Tibial artery (tissue), 4 donors: ENCODE data around the gene OPCML.

Experiments used
- DNase-seq, 2 donors: peaks; one replicate each; pipeline ENCODE4 v3.0.0-alpha.2; 2019
- H3K27ac ChIP-seq, 2 donors: fragments of 200-600 bp; sonication (generic) in 1 of 2; 1 replicate in 1 of 2; 2 replicates in 1 of 2; pipeline ENCODE4 v1.5.1; 2018 to 2019; ENCODE audit warnings: mild to moderate bottlenecking in 1 of 2
- H3K27me3 ChIP-seq, 2 donors: fragments of 200-600 bp; sonication (generic) in 1 of 2; one replicate each; pipeline versions ENCODE4 v1.5.1 to v1.6.0; 2016 to 2019
- H3K36me3 ChIP-seq, 3 donors: fragments of 200-600 bp; sonication (generic) in 2 of 3; one replicate each; pipeline ENCODE4 v1.5.1; 2016 to 2019; ENCODE audit warnings: mild to moderate bottlenecking in 2 of 3
- H3K4me1 ChIP-seq, 4 donors: fragments of 200-600 bp; sonication (generic) in 2 of 4; 1 replicate in 3 of 4; 2 replicates in 1 of 4; pipeline ENCODE4 v1.5.1; 2016 to 2019
- H3K4me3 ChIP-seq, 2 donors: fragments of 200-600 bp; sonication (generic) in 1 of 2; 1 replicate in 1 of 2; 2 replicates in 1 of 2; pipeline ENCODE4 v1.5.1; 2018 to 2019; ENCODE audit warnings: mild to moderate bottlenecking in 2 of 2
- H3K9me3 ChIP-seq, 3 donors: fragments of 200-600 bp; sonication (generic) in 1 of 3; one replicate each; pipeline ENCODE4 v1.5.1; 2016 to 2019
- intact Hi-C: fragments of 100-400 bp; cut with DNase I; formaldehyde crosslinking; loops from one replicate; pipeline ENCODE4 v1.15.0; 2023; ENCODE audit warnings: low total_unique reads
- TF ChIP-seq, protein P1 (sequence below), 2 experiments: fragments of 200-600 bp in 1 of 2; fragments of 450-650 bp in 1 of 2; IDR thresholded peaks; one replicate each; pipeline ENCODE4 v1.5.1; 2017 to 2019; ENCODE audit warnings: antibody characterized with exemption in 2 of 2, mild to moderate bottlenecking in 1 of 2, moderate library complexity in 1 of 2

OPCML gene

DNA sequence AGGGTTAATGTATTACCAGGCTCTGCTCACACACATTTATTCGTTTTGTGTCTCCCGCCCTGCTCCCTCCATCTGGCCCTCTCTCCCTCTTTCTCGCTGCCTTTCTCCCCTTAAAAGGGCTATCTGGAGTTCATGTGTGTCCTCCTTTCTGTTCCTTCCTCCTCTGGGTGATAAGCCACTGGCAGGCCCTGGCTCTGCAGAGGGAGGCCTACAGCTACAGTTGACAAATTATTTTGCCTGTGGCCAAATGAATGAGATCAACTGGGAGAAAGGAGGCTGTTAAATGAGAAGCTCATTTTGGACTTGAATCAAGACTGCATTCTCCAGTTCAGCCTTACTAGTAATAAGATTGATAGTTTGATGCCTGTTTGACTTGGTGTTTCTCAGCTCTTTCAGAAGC lies 17.5 kb upstream of the OPCML start:
- Histone ChIP-seq H3K27ac (no peak overlapping the region), H3K4me1 (no peaks in the 10 kb centered on the region), H3K27me3 (no peaks in the 10 kb centered on the region), H3K36me3 (no peaks in the 10 kb centered on the region), H3K4me3 (no peak overlapping the region), H3K9me3 (no peaks in the 10 kb centered on the region)
- TF ChIP-seq, protein P1, sequence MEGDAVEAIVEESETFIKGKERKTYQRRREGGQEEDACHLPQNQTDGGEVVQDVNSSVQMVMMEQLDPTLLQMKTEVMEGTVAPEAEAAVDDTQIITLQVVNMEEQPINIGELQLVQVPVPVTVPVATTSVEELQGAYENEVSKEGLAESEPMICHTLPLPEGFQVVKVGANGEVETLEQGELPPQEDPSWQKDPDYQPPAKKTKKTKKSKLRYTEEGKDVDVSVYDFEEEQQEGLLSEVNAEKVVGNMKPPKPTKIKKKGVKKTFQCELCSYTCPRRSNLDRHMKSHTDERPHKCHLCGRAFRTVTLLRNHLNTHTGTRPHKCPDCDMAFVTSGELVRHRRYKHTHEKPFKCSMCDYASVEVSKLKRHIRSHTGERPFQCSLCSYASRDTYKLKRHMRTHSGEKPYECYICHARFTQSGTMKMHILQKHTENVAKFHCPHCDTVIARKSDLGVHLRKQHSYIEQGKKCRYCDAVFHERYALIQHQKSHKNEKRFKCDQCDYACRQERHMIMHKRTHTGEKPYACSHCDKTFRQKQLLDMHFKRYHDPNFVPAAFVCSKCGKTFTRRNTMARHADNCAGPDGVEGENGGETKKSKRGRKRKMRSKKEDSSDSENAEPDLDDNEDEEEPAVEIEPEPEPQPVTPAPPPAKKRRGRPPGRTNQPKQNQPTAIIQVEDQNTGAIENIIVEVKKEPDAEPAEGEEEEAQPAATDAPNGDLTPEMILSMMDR (IDR thresholded peaks at IDR 0.05): no peak
- intact Hi-C loops: no loop called here
- DNase-seq: no peak

DNA sequence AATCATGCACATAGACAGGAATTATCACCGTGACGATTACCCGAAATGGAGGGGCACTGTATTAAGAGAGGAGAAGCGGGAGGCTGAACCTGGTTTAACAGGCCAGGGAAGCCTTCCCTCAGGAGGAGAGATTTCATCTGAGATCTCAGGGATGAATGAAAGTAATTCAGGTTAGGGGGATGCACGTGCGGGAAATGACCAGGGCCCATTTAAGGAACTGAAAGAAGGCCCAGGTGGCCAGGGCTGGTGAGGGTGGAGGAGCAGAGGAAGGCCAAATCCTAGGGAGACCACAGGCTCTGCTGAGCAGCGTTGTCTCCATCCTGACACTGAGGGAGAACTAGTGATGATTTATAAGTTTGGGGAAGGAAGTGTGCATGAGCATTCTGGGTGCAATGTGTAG lies 16.3 kb upstream of the OPCML start:
- Histone ChIP-seq H3K9me3 (no peaks in the 10 kb centered on the region), H3K27me3 (no peaks in the 10 kb centered on the region), H3K4me1 (no peaks in the 10 kb centered on the region), H3K27ac (no peak overlapping the region), H3K36me3 (no peaks in the 10 kb centered on the region), H3K4me3 (no peak overlapping the region)
- TF ChIP-seq, protein P1 (IDR thresholded peaks at IDR 0.05): no peak
- no peak for DNase-seq
- intact Hi-C loops: no loop called here

DNA sequence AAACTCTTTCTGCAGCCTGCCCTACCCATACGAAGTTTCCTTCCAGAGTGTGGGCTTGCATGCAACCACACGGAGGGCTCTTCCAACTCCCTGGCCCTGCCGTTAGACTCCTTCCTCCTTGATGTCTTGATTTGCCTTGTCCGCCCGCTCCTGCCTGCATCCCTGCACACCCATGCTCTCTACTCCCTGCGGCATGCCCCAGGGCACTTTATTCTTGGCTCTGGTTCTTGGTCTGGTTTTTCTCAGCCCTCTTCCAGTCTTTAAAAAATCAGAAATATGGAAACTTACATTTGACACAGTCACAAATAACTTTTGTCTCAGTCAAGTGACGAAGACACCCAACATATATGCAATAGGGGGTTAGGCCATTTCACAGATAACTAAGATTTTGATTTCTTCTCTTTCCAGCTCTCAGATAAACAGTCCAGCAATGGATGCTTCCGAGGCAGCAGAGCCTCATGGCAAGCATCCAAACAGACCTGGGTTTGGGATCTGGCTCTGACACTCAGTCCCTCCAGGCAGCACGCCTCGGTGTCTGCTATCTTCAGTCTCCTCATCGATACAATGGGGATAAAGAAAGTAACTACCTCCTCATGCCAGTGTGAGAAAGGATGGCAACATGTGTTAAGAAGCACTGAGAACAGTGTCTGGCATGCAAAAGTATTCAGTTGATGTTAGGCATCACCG lies 15.7 kb upstream of the OPCML start:
- Histone ChIP-seq H3K27me3 (no peaks in the 10 kb centered on the region), H3K4me3 (no peak overlapping the region), H3K9me3 (no peaks in the 10 kb centered on the region), H3K4me1 (no peaks in the 10 kb centered on the region), H3K27ac (no peak overlapping the region), H3K36me3 (no peaks in the 10 kb centered on the region)
- no peak for DNase-seq
- TF ChIP-seq, protein P1 (IDR thresholded peaks at IDR 0.05): no peak
- intact Hi-C loops: no loop called here

DNA sequence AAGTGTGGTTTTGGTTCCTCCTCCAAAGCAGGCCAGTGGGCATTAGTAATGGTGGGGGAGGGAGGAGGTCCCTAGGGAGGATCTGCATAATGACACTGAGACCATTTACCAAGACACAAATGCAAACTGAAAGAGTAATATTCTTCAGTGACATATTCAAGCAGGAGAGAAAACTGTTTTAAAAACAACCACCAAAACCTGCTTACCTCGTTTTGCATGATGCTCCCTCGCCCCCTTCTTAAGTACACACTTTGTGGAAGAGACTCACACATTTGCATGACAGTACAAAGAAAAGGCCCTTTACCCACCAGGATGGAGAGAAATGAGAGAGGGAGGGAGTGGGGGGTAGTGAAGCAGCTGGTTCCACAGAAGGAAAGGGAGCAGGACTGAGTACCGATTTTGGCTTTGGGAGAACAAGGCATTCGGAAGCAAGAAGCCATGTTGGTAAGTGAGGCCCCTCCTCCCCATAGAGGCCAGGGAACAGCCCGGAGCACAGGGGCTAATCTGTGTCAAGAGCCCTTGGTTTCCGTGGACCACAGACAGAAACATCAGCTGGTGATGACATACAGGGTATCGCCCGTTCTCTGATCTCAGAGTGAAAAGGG lies 13.0 kb upstream of the OPCML start:
- Histone ChIP-seq H3K27ac (no peak overlapping the region), H3K36me3 (no peaks in the 10 kb centered on the region), H3K4me3 (no peak overlapping the region), H3K9me3 (no peaks in the 10 kb centered on the region), H3K27me3 (no peaks in the 10 kb centered on the region), H3K4me1 (no peaks in the 10 kb centered on the region)
- intact Hi-C loops: no loop called here
- TF ChIP-seq, protein P1 (IDR thresholded peaks at IDR 0.05): no peak
- DNase-seq: no peak

DNA sequence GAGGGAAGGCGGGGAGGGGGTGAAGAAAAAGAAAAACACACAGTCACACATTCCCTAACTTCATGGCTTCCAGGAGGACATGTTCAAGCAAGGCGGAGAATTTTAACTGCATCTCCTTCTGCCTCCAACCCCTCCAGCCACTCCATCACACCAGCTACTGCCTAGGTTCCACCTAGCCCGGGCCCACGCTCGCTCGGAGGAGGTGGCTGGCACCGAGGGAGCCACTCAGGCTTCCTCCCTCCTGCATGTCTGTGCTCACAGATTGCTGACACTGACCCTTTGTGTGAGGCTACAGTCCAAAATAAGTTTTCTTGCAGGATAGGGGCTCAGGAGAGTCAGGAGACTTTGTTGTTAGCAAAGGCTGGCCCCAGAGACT lies 9.4 kb upstream of the OPCML start:
- no peak overlapping the region for H3K27ac ChIP-seq
- TF ChIP-seq, protein P1 (IDR thresholded peaks at IDR 0.05): no peak
- H3K9me3 ChIP-seq: no peaks in the 10 kb centered on the region
- no peaks in the 10 kb centered on the region for H3K4me1 ChIP-seq
- intact Hi-C loops: no loop called here
- no peaks in the 10 kb centered on the region for H3K36me3 ChIP-seq
- no peaks in the 10 kb centered on the region for H3K27me3 ChIP-seq
- H3K4me3 ChIP-seq: no peak overlapping the region
- no peak for DNase-seq
